H9 (cell line): ENCODE data around the gene YBX1. TPM values are rescaled to one million over a fixed set of nuclear protein-coding genes. Genes with fewer than 3 reads are reported as not detected.
A peak's percentile ranks its signal among the peaks of the same experiment; 100 is the strongest.

Experiments
- DNase-seq: peaks from one replicate; pipeline ENCODE4 v3.0.0-alpha.2; 2017
- H2AFZ ChIP-seq: one replicate; pipeline ENCODE4 v1.6.1; 2013; ENCODE audit warnings: mild to moderate bottlenecking, low read length, control low read depth, moderate library complexity
- H2AK5ac ChIP-seq: 2 replicates; pipeline ENCODE4 v1.6.1; 2013; ENCODE audit warnings: low read length, control low read depth, mixed read lengths; ENCODE audit not compliant: insufficient read length
- H2BK120ac ChIP-seq: one replicate; pipeline ENCODE4 v1.6.1; 2013; ENCODE audit warnings: low read depth, mild to moderate bottlenecking, low read length, control low read depth, inconsistent platforms; ENCODE audit not compliant: poor library complexity, severe bottlenecking
- H2BK12ac ChIP-seq: 2 replicates; pipeline ENCODE4 v1.6.1; 2013; ENCODE audit warnings: low read length, control low read depth, mixed read lengths, low read depth; ENCODE audit not compliant: insufficient read length
- H2BK15ac ChIP-seq: 2 replicates; pipeline ENCODE4 v1.6.1; 2013; ENCODE audit warnings: low read depth, low read length, control low read depth
- H2BK20ac ChIP-seq: one replicate; pipeline ENCODE4 v1.6.1; 2013; ENCODE audit warnings: low read depth, mild to moderate bottlenecking, low read length, control low read depth, inconsistent platforms; ENCODE audit not compliant: poor library complexity, severe bottlenecking
- H2BK5ac ChIP-seq: 2 replicates; pipeline ENCODE4 v1.6.1; 2013; ENCODE audit warnings: low read length, control low read depth, mixed read lengths; ENCODE audit not compliant: insufficient read length
- H3K14ac ChIP-seq: 2 replicates; pipeline ENCODE4 v1.6.1; 2013; ENCODE audit warnings: low read length, control low read depth; ENCODE audit not compliant: insufficient read depth
- H3K18ac ChIP-seq: 2 replicates; pipeline ENCODE4 v1.6.1; 2013; ENCODE audit warnings: low read depth, mild to moderate bottlenecking, mixed read lengths, low read length, control low read depth; ENCODE audit not compliant: insufficient read length
- H3K23ac ChIP-seq: 2 replicates; pipeline ENCODE4 v1.6.1; 2013; ENCODE audit warnings: low read length, control low read depth, mixed read lengths, low read depth; ENCODE audit not compliant: insufficient read length
- H3K23me2 ChIP-seq: 2 replicates; pipeline ENCODE4 v1.6.1; 2013; ENCODE audit warnings: low read depth, mild to moderate bottlenecking, mixed read lengths, low read length, control low read depth; ENCODE audit not compliant: insufficient read length, poor library complexity, severe bottlenecking
- H3K27ac ChIP-seq: 2 replicates; pipeline ENCODE4 v1.5.1; 2013; ENCODE audit warnings: low read length, control low read depth, mixed read lengths, low read depth; ENCODE audit not compliant: insufficient read length
- H3K27me3 ChIP-seq: 2 replicates; pipeline ENCODE4 v1.6.1; 2013; ENCODE audit warnings: low read length, control low read depth, inconsistent platforms; ENCODE audit not compliant: insufficient read depth
- H3K4ac ChIP-seq: 2 replicates; pipeline ENCODE4 v1.6.1; 2013; ENCODE audit warnings: low read depth, mild to moderate bottlenecking, control low read depth, inconsistent platforms, low read length, moderate library complexity
- H3K4me1 ChIP-seq: 2 replicates; pipeline ENCODE4 v1.6.1; 2013; ENCODE audit warnings: low read length, control low read depth, inconsistent platforms; ENCODE audit not compliant: insufficient read depth
- H3K4me2 ChIP-seq: 2 replicates; pipeline ENCODE4 v1.6.1; 2013; ENCODE audit warnings: low read length, control low read depth, mixed read lengths; ENCODE audit not compliant: insufficient read length, insufficient read depth
- H3K56ac ChIP-seq: 2 replicates; pipeline ENCODE4 v1.6.1; 2013; ENCODE audit warnings: low read depth, mild to moderate bottlenecking, mixed read lengths, low read length, control low read depth; ENCODE audit not compliant: insufficient read length
- H3K79me1 ChIP-seq: 2 replicates; pipeline ENCODE4 v1.6.1; 2013; ENCODE audit warnings: low read depth, mild to moderate bottlenecking, moderate library complexity, low read length, control low read depth, inconsistent platforms; ENCODE audit not compliant: insufficient read depth, poor library complexity, severe bottlenecking
- H3K79me2 ChIP-seq: 2 replicates; pipeline ENCODE4 v1.6.1; 2013; ENCODE audit warnings: low read length, control low read depth, inconsistent platforms; ENCODE audit not compliant: insufficient read depth
- H3K9ac ChIP-seq: 2 replicates; pipeline ENCODE4 v1.6.1; 2013; ENCODE audit warnings: low read length, control low read depth, mixed read lengths; ENCODE audit not compliant: insufficient read length; ENCODE audit errors: extremely low read depth
- H3K9me3 ChIP-seq: one replicate; pipeline ENCODE4 v1.6.1; 2013; ENCODE audit warnings: low read depth, low read length, inconsistent platforms; ENCODE audit not compliant: control insufficient read depth
- H3T11ph ChIP-seq: one replicate; pipeline ENCODE4 v1.6.1; 2013; ENCODE audit warnings: mild to moderate bottlenecking, low read length, control low read depth, inconsistent platforms
- H4K20me1 ChIP-seq: one replicate; pipeline ENCODE4 v1.6.1; 2013; ENCODE audit not compliant: control insufficient read depth, insufficient read length, insufficient read depth
- H4K5ac ChIP-seq: 2 replicates; pipeline ENCODE4 v1.6.1; 2013; ENCODE audit warnings: low read depth, mild to moderate bottlenecking, mixed read lengths, low read length, control low read depth; ENCODE audit not compliant: insufficient read length
- H4K8ac ChIP-seq: replicated peaks from 2 replicates; pipeline ENCODE4 v1.6.1; 2013; ENCODE audit warnings: low read length, control low read depth, mixed read lengths, low read depth; ENCODE audit not compliant: insufficient read length
- H4K91ac ChIP-seq: 2 replicates; pipeline ENCODE4 v1.6.1; 2013; ENCODE audit warnings: low read depth, mild to moderate bottlenecking, moderate library complexity, mixed read lengths, low read length, control low read depth; ENCODE audit not compliant: insufficient read length
- H3K27ac Mint-ChIP-seq, 3 experiments: 2 replicates in 2 of 3; 3 replicates in 1 of 3; pipeline ENCODE4 v1.8.0; 2020 to 2021; ENCODE audit warnings: mixed read lengths in 3 of 3, mild to moderate bottlenecking in 1 of 3, moderate library complexity in 1 of 3
- H3K27me3 Mint-ChIP-seq: 2 replicates; pipeline ENCODE4 v1.8.0; 2021; ENCODE audit warnings: low read depth, mild to moderate bottlenecking, moderate library complexity, mixed read lengths
- H3K36me3 Mint-ChIP-seq, 3 experiments: 2 replicates in 2 of 3; 3 replicates in 1 of 3; pipeline ENCODE4 v1.8.0; 2020 to 2021; ENCODE audit warnings: low read depth in 3 of 3, mixed read lengths in 3 of 3; ENCODE audit not compliant: insufficient read depth in 1 of 3
- H3K4me1 Mint-ChIP-seq, 2 experiments: 2 replicates each; pipeline ENCODE4 v1.8.0; 2020; ENCODE audit warnings: mixed read lengths in 2 of 2
- H3K4me3 Mint-ChIP-seq, 2 experiments: 2 replicates in 1 of 2; 3 replicates in 1 of 2; pipeline ENCODE4 v1.8.0; 2020 to 2021; ENCODE audit warnings: mild to moderate bottlenecking in 2 of 2, mixed read lengths in 2 of 2, moderate library complexity in 1 of 2
- H3K9me3 Mint-ChIP-seq, 2 experiments: 2 replicates in 1 of 2; 3 replicates in 1 of 2; pipeline ENCODE4 v1.8.0; 2020; ENCODE audit warnings: mild to moderate bottlenecking in 2 of 2, mixed read lengths in 2 of 2, moderate library complexity in 1 of 2
- WGBS: extraction: QIAGEN DNeasy Blood & Tissue Kit; methylation state at CpG from one replicate; pipeline ENCODE4 v1.1.7; 2013; ENCODE audit warnings: missing lambda C conversion rate, low lambda C conversion rate, mixed read lengths; ENCODE audit not compliant: insufficient read length; ENCODE audit errors: extremely low coverage; 5-methylcytosine and 5-hydroxymethylcytosine counted together
- total RNA-seq: library from RNA; stranded (reverse); gene quantifications from 2 replicates; pipeline ENCODE4 v1.2.1, GENCODE V29; 2021
- TF ChIP-seq, protein P1 (sequence below): fragments of 200-600 bp; sonication (generic); conservative IDR thresholded peaks from 3 replicates; pipeline ENCODE4 v1.8.0; 2021; ENCODE audit warnings: antibody characterized with exemption, mild to moderate bottlenecking

YBX1 gene
- total RNA-seq, 1 experiment from 2014 or later = 1,019 TPM

DNA sequence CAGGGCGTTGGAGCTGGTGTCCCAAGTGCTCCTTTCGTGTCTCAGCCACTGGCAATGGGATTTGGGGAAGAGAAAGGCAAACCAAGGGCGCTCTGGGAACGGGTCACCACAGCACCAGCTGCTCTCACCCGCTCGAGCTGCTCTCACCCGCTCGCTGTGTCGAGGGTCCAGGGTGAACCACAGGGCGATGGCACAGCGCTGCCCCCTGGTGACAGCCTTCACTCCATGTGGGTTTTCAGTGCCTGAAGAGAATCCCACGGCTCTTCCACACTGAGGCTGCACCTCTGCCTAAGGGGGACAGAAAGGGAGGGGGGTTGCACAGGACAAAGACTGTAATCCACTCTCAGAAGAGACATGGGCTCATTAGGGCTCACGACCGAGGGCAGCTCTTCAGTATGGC, 64.9 kb downstream of the YBX1 start:
- no peak overlapping the region for H2BK12ac ChIP-seq
- H3K9me3 ChIP-seq = no peaks in the 10 kb centered on the region
- H2BK120ac ChIP-seq = no peak overlapping the region
- Mint-ChIP-seq H3K27me3 (no peaks in the 10 kb centered on the region; the same call in 1 of the 2 replicates), H3K4me1 (peaks cover 14 to 16% of the 10 kb centered on the region in 2 experiments), H3K4me3 (no peak overlapping the region), H3K9me3 (peaks cover 11 to 13% of the 10 kb centered on the region in 2 experiments), H3K36me3 (peaks cover 29 to 52% (median 49%) of the 10 kb centered on the region in 3 experiments), H3K27ac (peak overlapping the region in 1 of 3 experiments; percentile 42; a peak in 1 of 7 replicates)
- no peak overlapping the region for H3K56ac ChIP-seq
- H4K91ac ChIP-seq = no peak overlapping the region
- no peaks in the 10 kb centered on the region for H3K23me2 ChIP-seq
- no peak overlapping the region for H3K23ac ChIP-seq
- H4K5ac ChIP-seq = no peak overlapping the region
- no peaks in the 10 kb centered on the region for H3K4me1 ChIP-seq
- H3K27me3 ChIP-seq = no peaks in the 10 kb centered on the region
- H3K79me1 ChIP-seq = no peaks in the 10 kb centered on the region
- H3K79me2 ChIP-seq = no peaks in the 10 kb centered on the region
- H4K8ac ChIP-seq = no peak overlapping the region
- DNase-seq = peak; percentile 71
- H3K14ac ChIP-seq = no peak overlapping the region
- H2BK15ac ChIP-seq = no peak overlapping the region
- no peak overlapping the region for H3K27ac ChIP-seq
- H4K20me1 ChIP-seq = no peaks in the 10 kb centered on the region
- H3K9ac ChIP-seq = no peak overlapping the region
- no peak overlapping the region for H3K4me2 ChIP-seq
- H3K18ac ChIP-seq = no peak overlapping the region
- WGBS = no CpG with 5 or more reads among the region's 14 CpGs
- H2BK5ac ChIP-seq = no peak overlapping the region
- no peak overlapping the region for H2BK20ac ChIP-seq
- no peak overlapping the region for H3T11ph ChIP-seq
- H2AK5ac ChIP-seq = no peak overlapping the region
- no peak overlapping the region for H2AFZ ChIP-seq
- TF ChIP-seq, protein P1, sequence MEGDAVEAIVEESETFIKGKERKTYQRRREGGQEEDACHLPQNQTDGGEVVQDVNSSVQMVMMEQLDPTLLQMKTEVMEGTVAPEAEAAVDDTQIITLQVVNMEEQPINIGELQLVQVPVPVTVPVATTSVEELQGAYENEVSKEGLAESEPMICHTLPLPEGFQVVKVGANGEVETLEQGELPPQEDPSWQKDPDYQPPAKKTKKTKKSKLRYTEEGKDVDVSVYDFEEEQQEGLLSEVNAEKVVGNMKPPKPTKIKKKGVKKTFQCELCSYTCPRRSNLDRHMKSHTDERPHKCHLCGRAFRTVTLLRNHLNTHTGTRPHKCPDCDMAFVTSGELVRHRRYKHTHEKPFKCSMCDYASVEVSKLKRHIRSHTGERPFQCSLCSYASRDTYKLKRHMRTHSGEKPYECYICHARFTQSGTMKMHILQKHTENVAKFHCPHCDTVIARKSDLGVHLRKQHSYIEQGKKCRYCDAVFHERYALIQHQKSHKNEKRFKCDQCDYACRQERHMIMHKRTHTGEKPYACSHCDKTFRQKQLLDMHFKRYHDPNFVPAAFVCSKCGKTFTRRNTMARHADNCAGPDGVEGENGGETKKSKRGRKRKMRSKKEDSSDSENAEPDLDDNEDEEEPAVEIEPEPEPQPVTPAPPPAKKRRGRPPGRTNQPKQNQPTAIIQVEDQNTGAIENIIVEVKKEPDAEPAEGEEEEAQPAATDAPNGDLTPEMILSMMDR = peak; percentile 75
- no peak overlapping the region for H3K4ac ChIP-seq
